ENCODE data around the gene CHSY1. TPM values are rescaled to one million over a fixed set of nuclear protein-coding genes. Genes with fewer than 3 reads are reported as not detected.
A peak's percentile ranks its signal among the peaks of the same experiment; 100 is the strongest.

CHSY1 gene
- total and polyA plus RNA-seq, 3 donors from 2014 or later = 20.0 to 36.1 (median 31.1) TPM

GRCh38 chr15:101173233-101174119, 78.4 kb downstream of the CHSY1 start:
- WGBS, 2 donors = 85 to 90% methylated on average over 7 to 14 of the region's 14 CpGs
- no peaks in the 10 kb centered on the region for H3K27me3 ChIP-seq
- H3K4me1 ChIP-seq = peaks cover 13% of the 10 kb centered on the region
- H3K27ac ChIP-seq = no peak overlapping the region
- no peak for TF ChIP-seq POLR2A (IDR thresholded peaks at IDR 0.05)
- TF ChIP-seq, protein P1, sequence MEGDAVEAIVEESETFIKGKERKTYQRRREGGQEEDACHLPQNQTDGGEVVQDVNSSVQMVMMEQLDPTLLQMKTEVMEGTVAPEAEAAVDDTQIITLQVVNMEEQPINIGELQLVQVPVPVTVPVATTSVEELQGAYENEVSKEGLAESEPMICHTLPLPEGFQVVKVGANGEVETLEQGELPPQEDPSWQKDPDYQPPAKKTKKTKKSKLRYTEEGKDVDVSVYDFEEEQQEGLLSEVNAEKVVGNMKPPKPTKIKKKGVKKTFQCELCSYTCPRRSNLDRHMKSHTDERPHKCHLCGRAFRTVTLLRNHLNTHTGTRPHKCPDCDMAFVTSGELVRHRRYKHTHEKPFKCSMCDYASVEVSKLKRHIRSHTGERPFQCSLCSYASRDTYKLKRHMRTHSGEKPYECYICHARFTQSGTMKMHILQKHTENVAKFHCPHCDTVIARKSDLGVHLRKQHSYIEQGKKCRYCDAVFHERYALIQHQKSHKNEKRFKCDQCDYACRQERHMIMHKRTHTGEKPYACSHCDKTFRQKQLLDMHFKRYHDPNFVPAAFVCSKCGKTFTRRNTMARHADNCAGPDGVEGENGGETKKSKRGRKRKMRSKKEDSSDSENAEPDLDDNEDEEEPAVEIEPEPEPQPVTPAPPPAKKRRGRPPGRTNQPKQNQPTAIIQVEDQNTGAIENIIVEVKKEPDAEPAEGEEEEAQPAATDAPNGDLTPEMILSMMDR (IDR thresholded peaks at IDR 0.05) = no peak
- H3K36me3 ChIP-seq (ENCODE audit: low read depth, missing control alignments) = no peaks in the 10 kb centered on the region
- no peak overlapping the region for H3K4me3 ChIP-seq
- H3K9me3 ChIP-seq = no peaks in the 10 kb centered on the region
- DNase-seq = no peak
- intact Hi-C loops (cut with DNase I; ENCODE audit: low total_unique reads) = no loop called here

- peaks cover 17% of the 10 kb centered on the region for H3K4me1 ChIP-seq
- H3K4me3 ChIP-seq = no peak overlapping the region
- no peaks in the 10 kb centered on the region for H3K36me3 ChIP-seq (ENCODE audit: low read depth, missing control alignments)
- no peak overlapping the region for H3K27ac ChIP-seq
- no peaks in the 10 kb centered on the region for H3K27me3 ChIP-seq
- DNase-seq = no peak
- TF ChIP-seq, protein P1 (IDR thresholded peaks at IDR 0.05) = no peak
- TF ChIP-seq POLR2A (IDR thresholded peaks at IDR 0.05) = no peak
- intact Hi-C loops (cut with DNase I; ENCODE audit: low total_unique reads) = no loop called here
- WGBS, 2 donors = 73 to 83% methylated on average over 17 of the region's 17 CpGs
- H3K9me3 ChIP-seq = no peaks in the 10 kb centered on the region
These were observed 79.3 kb downstream of the CHSY1 start for GRCh38 chr15:101172501-101173071.

GRCh38 chr15:101171954-101172353, 79.9 kb downstream of the CHSY1 start:
- DNase-seq = no peak
- Histone ChIP-seq H3K36me3 (ENCODE audit: low read depth, missing control alignments) (no peaks in the 10 kb centered on the region), H3K4me3 (no peak overlapping the region), H3K4me1 (peaks cover 24% of the 10 kb centered on the region), H3K27ac (no peak overlapping the region), H3K27me3 (no peaks in the 10 kb centered on the region), H3K9me3 (no peaks in the 10 kb centered on the region)
- TF ChIP-seq POLR2A (IDR thresholded peaks at IDR 0.05) = no peak
- TF ChIP-seq, protein P1 (IDR thresholded peaks at IDR 0.05) = no peak
- intact Hi-C loops (cut with DNase I; ENCODE audit: low total_unique reads) = no loop called here
- WGBS, 2 donors = 80 to 87% methylated on average over 12 of the region's 12 CpGs

DNA sequence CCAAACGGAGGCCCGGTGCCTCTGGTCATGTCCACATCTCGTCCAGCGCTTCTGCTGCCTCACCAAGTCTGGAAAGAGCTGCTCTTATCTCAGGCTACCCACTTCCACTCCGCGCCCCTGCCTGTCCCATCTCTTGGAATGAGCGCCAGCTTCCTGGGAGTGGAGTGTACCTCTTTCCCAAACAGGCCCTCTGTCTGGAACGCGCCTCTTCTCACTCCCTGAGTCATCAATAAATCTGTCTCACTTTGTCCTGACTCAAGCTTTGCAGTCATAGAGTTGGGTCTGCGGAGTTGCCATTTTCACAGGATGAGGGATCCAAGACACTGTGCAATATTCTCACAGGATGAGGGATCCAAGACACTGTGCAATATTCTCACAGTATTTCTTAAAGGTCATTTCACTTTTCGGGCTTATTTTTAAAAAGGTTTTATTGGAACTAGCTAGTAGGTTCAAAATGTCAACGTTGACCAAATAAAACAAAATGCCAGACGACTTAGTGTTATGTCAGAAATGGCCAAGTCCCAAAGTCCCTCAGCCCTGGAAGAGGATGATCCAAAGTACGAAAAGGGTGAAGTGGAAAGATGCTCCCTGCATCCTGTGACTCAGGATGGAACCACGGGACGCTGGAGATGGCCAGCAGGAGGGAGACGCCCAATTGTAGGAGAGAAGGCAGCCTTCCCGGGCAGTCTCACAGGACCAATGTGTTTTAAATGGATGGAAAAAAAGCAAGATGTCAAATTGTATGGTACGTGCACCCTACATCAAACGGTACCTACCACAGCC, 81.1 kb downstream of the CHSY1 start:
- intact Hi-C loops (cut with DNase I; ENCODE audit: low total_unique reads) = no loop called here
- peak; percentile 61 for DNase-seq

More for the DNA sequence above, 81.1 kb downstream of the CHSY1 start:
- H3K9me3 ChIP-seq = no peaks in the 10 kb centered on the region
- peaks cover 30% of the 10 kb centered on the region for H3K4me1 ChIP-seq
- no peaks in the 10 kb centered on the region for H3K27me3 ChIP-seq
- WGBS, 2 donors = 71% methylated on average over 20 of the region's 20 CpGs
- no peak overlapping the region for H3K4me3 ChIP-seq
- TF ChIP-seq, protein P1 (IDR thresholded peaks at IDR 0.05) = no peak
- no peak for TF ChIP-seq POLR2A (IDR thresholded peaks at IDR 0.05)
- peak overlapping the region; percentile 40 to 65 for H3K27ac ChIP-seq
- H3K36me3 ChIP-seq (ENCODE audit: low read depth, missing control alignments) = no peaks in the 10 kb centered on the region

Measured in testis (tissue), 3 donors.